GM12878 (cell line): ENCODE results near the gene LRIG2. TPM values are rescaled to one million over a fixed set of nuclear protein-coding genes. Genes with fewer than 3 reads are reported as not detected.

Experiments
- ATAC-seq: fragments of 200-7000 bp; cut with Tn5 transposase; 3 replicates; pipeline ENCODE4 v1.9.1; 2020; ENCODE audit warnings: mild to moderate bottlenecking, moderate library complexity
- BruUV-seq: library from RNA; stranded (reverse); fragments of 400-500 nt; replicated peaks from 2 replicates; lab custom pipeline; 2021; lab: Mats Ljungman, UMichigan
- CTCF ChIA-PET: fragments of 300-600 bp; sonication (Branson Sonifier 250); formaldehyde crosslinking; extraction: SDS; loops from one replicate; lab custom pipeline; 2021; ENCODE audit warnings: inconsistent platforms; lab: Yijun Ruan, JAX
- POLR2A ChIA-PET: fragments of 350-600 bp; formaldehyde crosslinking; extraction: SDS; loops from one replicate; lab custom pipeline; 2021; ENCODE audit warnings: inconsistent platforms; lab: Charles Lee
- RAD21 ChIA-PET: fragments of 300-600 bp; sonication (Branson Sonifier 250); formaldehyde crosslinking; loops from one replicate; lab custom pipeline; 2023; ENCODE audit warnings: antibody characterized with exemption; ENCODE audit not compliant: unreplicated experiment; lab: Charles Lee
- SMC1A ChIA-PET: fragments of 300-600 bp; sonication (Branson Sonifier 250); formaldehyde crosslinking; loops from one replicate; lab custom pipeline; 2023; ENCODE audit not compliant: unreplicated experiment, uncharacterized antibody; lab: Charles Lee
- DNase-seq: peaks from one replicate; pipeline ENCODE4 v3.0.0-alpha.2; 2011; ENCODE audit warnings: low read depth, low spot score
- FAIRE-seq: peaks from 3 replicates; lab custom pipeline; 2011; peaks lifted over from hg19 to GRCh38; lab: Jason Lieb, UNC
- H2AFZ ChIP-seq: 2 replicates; pipeline ENCODE4 v1.6.0; 2011; ENCODE audit warnings: low read depth, low read length, control low read depth; ENCODE audit not compliant: control insufficient read depth
- H3K27ac ChIP-seq: 2 replicates; pipeline ENCODE4 v1.5.1; 2011; ENCODE audit warnings: control low read depth; ENCODE audit not compliant: control insufficient read depth, insufficient read depth
- H3K27me3 ChIP-seq, 2 experiments: replicated peaks in 1 of 2; 2 replicates each; pipeline versions ENCODE4 v1.6.0 to v1.6.1; 2011; ENCODE audit warnings: low read length in 1 of 2; ENCODE audit not compliant: control insufficient read depth in 2 of 2, insufficient read depth in 2 of 2
- H3K36me3 ChIP-seq, 2 experiments: 2 replicates each; pipeline ENCODE4 v1.5.1; 2011; ENCODE audit warnings: low read length in 1 of 2; ENCODE audit not compliant: control insufficient read depth in 2 of 2, insufficient read depth in 2 of 2
- H3K4me1 ChIP-seq: 2 replicates; pipeline ENCODE4 v1.6.1; 2011; ENCODE audit warnings: mild to moderate bottlenecking, low read length, moderate library complexity, mixed read lengths; ENCODE audit not compliant: control insufficient read depth, insufficient read depth
- H3K4me2 ChIP-seq: 2 replicates; pipeline ENCODE4 v1.6.0; 2011; ENCODE audit warnings: control low read depth; ENCODE audit not compliant: control insufficient read depth, insufficient read depth
- H3K4me3 ChIP-seq: fragments of 200-600 bp; sonication (generic); 2 replicates; pipeline ENCODE4 v1.5.1; 2016
- H3K79me2 ChIP-seq: 2 replicates; pipeline ENCODE4 v1.6.0; 2011; ENCODE audit warnings: low read length; ENCODE audit not compliant: control insufficient read depth, insufficient read depth
- H3K9ac ChIP-seq: 2 replicates; pipeline ENCODE4 v1.8.0; 2011; ENCODE audit warnings: low read length, control low read depth, mixed read lengths; ENCODE audit not compliant: control insufficient read depth, insufficient read depth
- H3K9me3 ChIP-seq: replicated peaks from 3 replicates; pipeline ENCODE4 v1.5.1; 2011; ENCODE audit warnings: mild to moderate bottlenecking, low read length; ENCODE audit not compliant: control insufficient read depth, insufficient read depth
- H4K20me1 ChIP-seq: 2 replicates; pipeline ENCODE4 v1.6.0; 2011; ENCODE audit not compliant: control insufficient read depth, insufficient read depth
- CBFB ChIP-seq: IDR thresholded peaks from 2 replicates; pipeline ENCODE4 v1.6.1; 2016; ENCODE audit warnings: antibody characterized with exemption, low read depth
- CHD1 ChIP-seq: IDR thresholded peaks from 2 replicates; pipeline ENCODE4 v1.6.1; 2012; ENCODE audit warnings: low read depth, low read length, improper control_type of control experiment
- FOXK2 ChIP-seq: fragments of 450-650 bp; IDR thresholded peaks from 2 replicates; pipeline ENCODE4 v1.6.1; 2017; ENCODE audit warnings: mild to moderate bottlenecking, moderate library complexity
- GATAD2B ChIP-seq: fragments of 450-650 bp; conservative IDR thresholded peaks from 2 replicates; pipeline ENCODE4 v1.6.1; 2017; ENCODE audit warnings: low read depth, mild to moderate bottlenecking, moderate library complexity
- JUNB ChIP-seq: IDR thresholded peaks from 2 replicates; pipeline ENCODE4 v1.6.1; 2016; ENCODE audit warnings: antibody characterized with exemption, mild to moderate bottlenecking
- KAT2A ChIP-seq: conservative IDR thresholded peaks from 2 replicates; pipeline ENCODE4 v1.6.1; 2011; ENCODE audit warnings: low read depth, low read length; ENCODE audit not compliant: control insufficient read depth
- MEF2A ChIP-seq: IDR thresholded peaks from 2 replicates; pipeline ENCODE4 v1.6.1; 2011; ENCODE audit warnings: low read depth, mild to moderate bottlenecking, low read length, moderate library complexity; ENCODE audit not compliant: insufficient read depth
- PAX8 ChIP-seq: fragments of 450-650 bp; IDR thresholded peaks from 2 replicates; pipeline ENCODE4 v1.6.1; 2017; ENCODE audit warnings: mild to moderate bottlenecking, moderate library complexity
- SMAD1 ChIP-seq: fragments of 450-650 bp; IDR thresholded peaks from 2 replicates; pipeline ENCODE4 v1.6.1; 2018; ENCODE audit warnings: mild to moderate bottlenecking, low read depth; ENCODE audit not compliant: partially characterized antibody
- SRF ChIP-seq, 2 experiments: IDR thresholded peaks; 2 replicates each; pipeline ENCODE4 v1.6.1; 2011; ENCODE audit warnings: low read depth in 2 of 2, low read length in 2 of 2, mild to moderate bottlenecking in 1 of 2, moderate library complexity in 1 of 2
- USF2 ChIP-seq: IDR thresholded peaks from 2 replicates; pipeline ENCODE4 v1.6.1; 2011; ENCODE audit warnings: low read depth, low read length, improper control_type of control experiment, borderline replicate concordance
- ZBTB33 ChIP-seq: fragments of 450-650 bp; IDR thresholded peaks from 2 replicates; pipeline ENCODE4 v1.6.1; 2017; ENCODE audit warnings: mild to moderate bottlenecking
- ZNF217 ChIP-seq: fragments of 450-650 bp; IDR thresholded peaks from 2 replicates; pipeline ENCODE4 v1.6.1; 2017; ENCODE audit warnings: antibody characterized with exemption, mild to moderate bottlenecking
- WGBS: methylation state at CpG from one replicate; pipeline ENCODE4 v1.1.6; 2016; ENCODE audit warnings: low lambda C conversion rate; ENCODE audit not compliant: insufficient replicate concordance, insufficient coverage; ENCODE audit errors: missing lambda C conversion rate; 5-methylcytosine and 5-hydroxymethylcytosine counted together
- in situ Hi-C: fragments of 300-500 bp; cut with MboI; formaldehyde crosslinking; loops from 9 replicates; pipeline ENCODE4 v1.14.3; 2018; ENCODE audit warnings: mixed read lengths
- intact Hi-C: fragments of 100-400 bp; cut with micrococcal nuclease; formaldehyde crosslinking; loops from one replicate; pipeline ENCODE4 v1.14.2; 2022; ENCODE audit not compliant: unreplicated experiment
- polyA plus RNA-seq, 11 experiments: library from polyadenylated mRNA; depleted of rRNA in 4 of 11; unstranded in 6 of 11; stranded (reverse) in 5 of 11; fragments of >200 nt; fragmentation: Nextera tagmentation in 4 of 11; fragmentation: Illumina TruSeq in 1 of 11; extraction: Ambion mirVana in 4 of 11; extraction: Trizol in 1 of 11; gene quantifications; 1 replicate in 1 of 11; 2 replicates in 10 of 11; pipeline versions ENCODE4 v1.2.1 to v1.2.3, GENCODE V29; 2011 to 2016; ENCODE audit warnings: inconsistent platforms in 2 of 11, missing spikeins in 2 of 11, low read depth in 1 of 11
- total RNA-seq, 4 experiments: library from RNA; depleted of rRNA in 3 of 4; stranded (reverse); fragments of >200 nt in 3 of 4; fragmentation: Illumina TruSeq in 1 of 4; extraction: Trizol in 1 of 4; gene quantifications; 2 replicates each; pipeline versions ENCODE4 v1.2.1 to v1.2.3, GENCODE V29; 2013 to 2021

Gene LRIG2
- total and polyA plus RNA-seq, 10 of the 15 experiments (the other 5 are each of a cell fraction or from before 2014, with no cell fraction given), result 0.77 to 11.8 (median 5.1) TPM

GRCh38 chr1:113129529-113130185, 56.7 kb downstream of the LRIG2 start:
- ChIA-PET SMC1A (interaction anchor here (1.2 kb wide), 1 partner anchor 10 kb away, joined by 4 read pairs; no protein-coding TSS in a partner anchor), CTCF (interaction anchor here (0.6 to 1.5 kb wide), 4 partner anchors 10 to 53 kb away, joined by 3 to 4 read pairs (median 3); no protein-coding TSS in a partner anchor), POLR2A (no interaction called here), RAD21 (interaction anchor here (0.7 kb wide), 1 partner anchor 118 kb away, joined by 5 read pairs; no protein-coding TSS in a partner anchor)
- H3K27ac ChIP-seq, result no peak overlapping the region
- BruUV-seq, result no TSS peak
- H3K4me2 ChIP-seq, result no peak overlapping the region; the same call in 1 of the 2 replicates
- TF ChIP-seq SRF (IDR thresholded peaks at IDR 0.05; ENCODE audit: low read depth in 2 of 2, low read length in 2 of 2) (no peak), JUNB (no peak), ZBTB33 (no peak), KAT2A (no peak), SMAD1 (no peak), ZNF217 (no peak), MEF2A (no peak), FOXK2 (no peak), PAX8 (no peak), GATAD2B (no peak), CBFB (no peak), CHD1 (no peak), USF2 (no peak)
- ATAC-seq, result peak; percentile 20; the same call in 1 of the 3 replicates
- WGBS, result 97% methylated on average over 6 of the region's 6 CpGs
- H4K20me1 ChIP-seq, result no peaks in the 10 kb centered on the region
- peaks cover 0 to 9% of the 10 kb centered on the region in 2 experiments; a peak in 1 of 4 replicates for H3K36me3 ChIP-seq
- intact Hi-C loops, result loop anchor here (10.0 kb wide), 1 partner anchor 55 kb away; the partner anchor contains the start of gene LRIG2
- H2AFZ ChIP-seq, result no peak overlapping the region
- no peaks in the 10 kb centered on the region for H3K27me3 ChIP-seq
- no peaks in the 10 kb centered on the region for H3K9me3 ChIP-seq
- FAIRE-seq, result no peak
- H3K4me3 ChIP-seq, result no peak overlapping the region
- no peaks in the 10 kb centered on the region for H3K79me2 ChIP-seq
- no peak overlapping the region for H3K9ac ChIP-seq
- DNase-seq, result no peak
- H3K4me1 ChIP-seq, result peaks cover 9% of the 10 kb centered on the region
- in situ Hi-C loops, result no loop called here
